ENCODE measurements around the gene WDR93.

DNA sequence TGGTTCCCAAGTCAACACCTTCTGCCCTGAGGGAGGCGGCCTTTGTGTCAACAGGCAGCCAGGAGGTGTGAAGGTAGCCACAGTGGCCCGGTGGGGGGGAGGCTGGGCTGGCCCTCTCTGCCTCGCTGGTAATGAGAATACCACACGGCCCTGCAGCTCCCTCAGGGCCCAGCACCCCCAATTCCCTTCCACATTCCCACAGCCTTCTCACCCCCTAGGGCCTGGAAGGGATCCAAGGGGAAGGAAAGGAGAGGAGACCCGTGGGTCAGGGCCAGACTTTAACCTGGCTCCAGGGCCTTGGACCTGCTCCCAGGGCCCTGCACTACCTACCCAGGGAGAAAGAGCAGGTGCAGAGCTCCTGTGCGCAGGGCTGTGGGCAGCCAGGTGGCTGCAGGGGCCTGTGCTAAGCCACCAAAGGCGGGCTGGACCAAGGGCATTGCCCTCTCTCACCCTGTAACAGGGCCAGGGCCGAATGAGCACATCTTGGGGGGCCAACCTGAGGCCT, 76.9 kb downstream of the WDR93 start:
- no peak for TF ChIP-seq POLR2A (IDR thresholded peaks at IDR 0.05; ENCODE audit: low read depth, low read length)
- TF ChIP-seq TAF1 (IDR thresholded peaks at IDR 0.05; ENCODE audit: low read depth, low read length), result no peak
- TF ChIP-seq SPI1 (IDR thresholded peaks at IDR 0.05; ENCODE audit: low read depth, low read length), result no peak
- TF ChIP-seq POLR2AphosphoS5 (IDR thresholded peaks at IDR 0.05; ENCODE audit: low read depth, low read length), result no peak
